Keratinocyte (primary cell): ENCODE results near the gene ZNF398. TPM values are rescaled to one million over a fixed set of nuclear protein-coding genes. Genes with fewer than 3 reads are reported as not detected.

ENCODE experiments used
- DNase-seq: peaks from one replicate; pipeline ENCODE4 v3.0.0-alpha.2; 2011; ENCODE audit warnings: low read depth, missing footprints, low spot score
- FAIRE-seq: peaks from 2 replicates; lab custom pipeline; 2011; peaks lifted over from hg19 to GRCh38; lab: Jason Lieb, UNC
- H2AFZ ChIP-seq: 2 replicates; pipeline ENCODE4 v1.6.0; 2012; ENCODE audit warnings: low read length, control low read depth, inconsistent platforms; ENCODE audit not compliant: control insufficient read depth
- H3K27ac ChIP-seq: 2 replicates; pipeline ENCODE4 v1.5.1; 2011; ENCODE audit warnings: low read length; ENCODE audit not compliant: control insufficient read depth, insufficient read depth
- H3K27me3 ChIP-seq: 3 replicates; pipeline ENCODE4 v1.6.0; 2011; ENCODE audit warnings: low read length; ENCODE audit not compliant: control insufficient read depth, insufficient read depth; ENCODE audit errors: extremely low read depth
- H3K36me3 ChIP-seq, 2 experiments: 2 replicates in 1 of 2; 3 replicates in 1 of 2; pipeline ENCODE4 v1.5.1; 2011; ENCODE audit warnings: low read length in 2 of 2, mild to moderate bottlenecking in 1 of 2; ENCODE audit not compliant: control insufficient read depth in 2 of 2, insufficient read depth in 2 of 2; ENCODE audit errors: extremely low read depth in 1 of 2
- H3K4me1 ChIP-seq: 3 replicates; pipeline ENCODE4 v1.5.1; 2011; ENCODE audit warnings: low read length; ENCODE audit not compliant: control insufficient read depth, insufficient read depth; ENCODE audit errors: extremely low read depth
- H3K4me2 ChIP-seq: 3 replicates; pipeline ENCODE4 v1.6.0; 2011; ENCODE audit warnings: low read depth, low read length; ENCODE audit not compliant: control insufficient read depth, insufficient read depth; ENCODE audit errors: extremely low read depth
- H3K4me3 ChIP-seq, 3 experiments: fragments of 200-600 bp in 1 of 3; sonication (generic) in 1 of 3; 2 replicates in 2 of 3; 3 replicates in 1 of 3; pipeline ENCODE4 v1.5.1; 2011 to 2016; ENCODE audit warnings: low read length in 3 of 3, mild to moderate bottlenecking in 3 of 3, control low read depth in 2 of 3, inconsistent platforms in 1 of 3, low read depth in 1 of 3, mixed read lengths in 1 of 3, mixed run types in 1 of 3, moderate library complexity in 1 of 3; ENCODE audit not compliant: control insufficient read depth in 2 of 3, insufficient read depth in 2 of 3; ENCODE audit errors: extremely low read depth in 1 of 3
- H3K79me2 ChIP-seq: 2 replicates; pipeline ENCODE4 v1.6.0; 2012; ENCODE audit warnings: low read length; ENCODE audit not compliant: control insufficient read depth, insufficient read depth
- H3K9ac ChIP-seq: 3 replicates; pipeline ENCODE4 v1.6.0; 2011; ENCODE audit warnings: low read length; ENCODE audit not compliant: control insufficient read depth, insufficient read depth; ENCODE audit errors: extremely low read depth
- H3K9me1 ChIP-seq: 3 replicates; pipeline ENCODE4 v1.6.0; 2011; ENCODE audit warnings: low read length; ENCODE audit not compliant: control insufficient read depth, insufficient read depth; ENCODE audit errors: extremely low read depth
- H3K9me3 ChIP-seq: 2 replicates; pipeline ENCODE4 v1.5.1; 2012; ENCODE audit warnings: low read depth, low read length; ENCODE audit not compliant: control insufficient read depth
- H4K20me1 ChIP-seq: 3 replicates; pipeline ENCODE4 v1.6.0; 2011; ENCODE audit warnings: low read length; ENCODE audit not compliant: control insufficient read depth, insufficient read depth; ENCODE audit errors: extremely low read depth
- CTCF ChIP-seq, 3 experiments: IDR thresholded peaks in 1 of 3; conservative IDR thresholded peaks in 1 of 3; optimal IDR thresholded peaks in 1 of 3; 2 replicates in 2 of 3; 3 replicates in 1 of 3; pipeline versions ENCODE3 to v1.5.1; 2011; ENCODE audit warnings: low read length in 3 of 3, mild to moderate bottlenecking in 3 of 3, moderate library complexity in 2 of 3, control low read depth in 1 of 3, inconsistent platforms in 1 of 3; ENCODE audit not compliant: insufficient read depth in 2 of 3; ENCODE audit errors: extremely low read depth in 1 of 3
- EZH2 ChIP-seq: IDR thresholded peaks from one replicate; pipeline ENCODE4 v1.6.1; 2012; ENCODE audit warnings: inconsistent platforms, mild to moderate bottlenecking, low read length, moderate library complexity
- dilution Hi-C: fragments of 300-500 bp; cut with MboI; formaldehyde crosslinking; loops from one replicate; pipeline ENCODE4 v1.7.0; 2020; ENCODE audit warnings: low sequenced_read_pairs; ENCODE audit not compliant: extremely low pct_ligation_motif_present
- polyA plus RNA-seq, 5 experiments: library from polyadenylated mRNA; depleted of rRNA in 3 of 5; stranded (reverse) in 3 of 5; stranded (forward) in 1 of 5; unstranded in 1 of 5; fragments of >200 nt; gene quantifications; 1 replicate in 1 of 5; 2 replicates in 3 of 5; 3 replicates in 1 of 5; pipeline versions ENCODE4 v1.2.1 to v1.2.3, GENCODE V29; 2011 to 2012; ENCODE audit warnings: missing spikeins in 2 of 5, low read depth in 1 of 5, low replicate concordance in 1 of 5

The ZNF398 gene
- polyA plus RNA-seq, 1 donor (not counting 4 experiments of a cell fraction or from before 2014, with no cell fraction given) = 7.4 TPM

GRCh38 chr7:149104749-149105148, 42.5 kb upstream of the ZNF398 start:
- Histone ChIP-seq H2AFZ (no peak overlapping the region), H3K27me3 (no peaks in the 10 kb centered on the region), H3K4me3 (no peak overlapping the region), H3K36me3 (peaks cover 0 to 8% of the 10 kb centered on the region in 2 experiments), H3K79me2 (no peaks in the 10 kb centered on the region), H3K9me3 (no peaks in the 10 kb centered on the region), H3K9me1 (no peaks in the 10 kb centered on the region), H3K4me1 (no peaks in the 10 kb centered on the region), H4K20me1 (no peaks in the 10 kb centered on the region), H3K27ac (no peak overlapping the region), H3K9ac (no peak overlapping the region), H3K4me2 (no peak overlapping the region)
- FAIRE-seq (no peak), DNase-seq (no peak)
- no peak for TF ChIP-seq EZH2
- no peak for TF ChIP-seq CTCF (optimal IDR thresholded peaks at IDR 0.05 in 1 of 3, IDR thresholded peaks at IDR 0.05 in 1 of 3, conservative IDR thresholded peaks at IDR 0.05 in 1 of 3; ENCODE audit: extremely low read depth in 1 of 3, insufficient read depth in 2 of 3, low read length in 3 of 3)
- dilution Hi-C loops = no loop called here

- H3K9ac ChIP-seq = no peak overlapping the region
- DNase-seq (no peak), FAIRE-seq (no peak)
- peaks cover 0 to 1% of the 10 kb centered on the region in 2 experiments for H3K36me3 ChIP-seq
- no peaks in the 10 kb centered on the region for H3K9me3 ChIP-seq
- no peak overlapping the region for H3K4me3 ChIP-seq
- H3K79me2 ChIP-seq = no peaks in the 10 kb centered on the region
- H3K4me2 ChIP-seq = no peak overlapping the region
- H3K9me1 ChIP-seq = no peaks in the 10 kb centered on the region
- H3K27me3 ChIP-seq = no peaks in the 10 kb centered on the region
- no peak overlapping the region for H3K27ac ChIP-seq
- no peaks in the 10 kb centered on the region for H3K4me1 ChIP-seq
- H4K20me1 ChIP-seq = no peaks in the 10 kb centered on the region
- dilution Hi-C loops = no loop called here
- TF ChIP-seq CTCF (optimal IDR thresholded peaks at IDR 0.05 in 1 of 3, IDR thresholded peaks at IDR 0.05 in 1 of 3, conservative IDR thresholded peaks at IDR 0.05 in 1 of 3; ENCODE audit: extremely low read depth in 1 of 3, insufficient read depth in 2 of 3, low read length in 3 of 3) (no peak), EZH2 (no peak)
- no peak overlapping the region for H2AFZ ChIP-seq
These were observed 37.3 kb upstream of the ZNF398 start for GRCh38 chr7:149109969-149110368.
